Ascending aorta (tissue), 2 donors: ENCODE measurements around the gene YIPF1. TPM values are rescaled to one million over a fixed set of nuclear protein-coding genes. Genes with fewer than 3 reads are reported as not detected.
A peak's percentile ranks its signal among the peaks of the same experiment; 100 is the strongest.

Source experiments
- DNase-seq, 2 donors: peaks; one replicate each; pipeline ENCODE4 v3.0.0-alpha.2; 2019; ENCODE audit warnings: low spot score in 2 of 2
- H3K27ac ChIP-seq, 2 donors: fragments of 200-600 bp; sonication (generic); one replicate each; pipeline ENCODE4 v1.5.1; 2016 to 2017; ENCODE audit warnings: mild to moderate bottlenecking in 1 of 2
- H3K27me3 ChIP-seq: fragments of 200-600 bp; sonication (generic); one replicate; pipeline ENCODE4 v1.5.1; 2017
- H3K36me3 ChIP-seq, 2 donors: fragments of 200-600 bp; sonication (generic); one replicate each; pipeline ENCODE4 v1.5.1; 2016
- H3K4me1 ChIP-seq, 2 donors: fragments of 200-600 bp; sonication (generic); one replicate each; pipeline ENCODE4 v1.5.1; 2016 to 2017; ENCODE audit warnings: mild to moderate bottlenecking in 1 of 2
- H3K4me3 ChIP-seq, 2 donors: fragments of 200-600 bp; sonication (generic); one replicate each; pipeline ENCODE4 v1.5.1; 2016 to 2017; ENCODE audit warnings: mild to moderate bottlenecking in 1 of 2
- H3K9me3 ChIP-seq, 2 donors: fragments of 200-600 bp; sonication (generic); one replicate each; pipeline ENCODE4 v1.5.1; 2016
- intact Hi-C: fragments of 100-400 bp; cut with DNase I; formaldehyde crosslinking; loops from one replicate; pipeline ENCODE4 v1.15.1; 2023
- total RNA-seq: library from RNA; depleted of rRNA; stranded (reverse); fragments of >200 nt; gene quantifications from one replicate; pipeline ENCODE4 v1.1.0, GENCODE V29; 2016
- TF ChIP-seq, protein P1 (sequence below), 3 experiments: fragments of 200-600 bp in 2 of 3; fragments of 450-650 bp in 1 of 3; sonication (generic) in 2 of 3; IDR thresholded peaks; one replicate each; pipeline ENCODE4 v1.5.1; 2016 to 2019; ENCODE audit warnings: antibody characterized with exemption in 3 of 3, mild to moderate bottlenecking in 1 of 3, moderate library complexity in 1 of 3

The YIPF1 gene
- total RNA-seq, 1 donor from 2014 or later: 17.0 TPM

DNA sequence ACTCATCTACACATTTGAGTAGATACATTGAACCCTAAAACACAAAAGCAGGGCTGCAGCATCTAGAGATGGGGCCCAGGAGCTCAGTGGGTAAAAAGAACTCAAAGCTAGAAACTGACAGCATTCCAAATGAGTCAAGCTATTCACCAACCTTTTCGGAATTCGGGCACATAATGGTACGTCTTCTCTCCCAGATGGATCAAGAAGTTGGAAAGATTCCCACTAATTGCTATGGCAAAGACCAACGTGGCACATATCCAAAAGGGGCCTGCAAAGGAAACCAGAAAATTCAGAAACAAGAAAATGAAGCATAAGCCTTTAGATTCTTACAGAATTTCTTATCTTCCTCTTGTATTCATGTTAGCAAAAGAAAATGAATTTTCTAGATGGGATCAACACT is 18.4 kb downstream of the YIPF1 start:
- no peak for DNase-seq
- Histone ChIP-seq H3K9me3 (no peaks in the 10 kb centered on the region), H3K4me1 (no peaks in the 10 kb centered on the region), H3K4me3 (no peak overlapping the region), H3K27me3 (no peaks in the 10 kb centered on the region), H3K36me3 (peaks cover 53 to 64% of the 10 kb centered on the region in 2 donors), H3K27ac (no peak overlapping the region)
- TF ChIP-seq, protein P1, sequence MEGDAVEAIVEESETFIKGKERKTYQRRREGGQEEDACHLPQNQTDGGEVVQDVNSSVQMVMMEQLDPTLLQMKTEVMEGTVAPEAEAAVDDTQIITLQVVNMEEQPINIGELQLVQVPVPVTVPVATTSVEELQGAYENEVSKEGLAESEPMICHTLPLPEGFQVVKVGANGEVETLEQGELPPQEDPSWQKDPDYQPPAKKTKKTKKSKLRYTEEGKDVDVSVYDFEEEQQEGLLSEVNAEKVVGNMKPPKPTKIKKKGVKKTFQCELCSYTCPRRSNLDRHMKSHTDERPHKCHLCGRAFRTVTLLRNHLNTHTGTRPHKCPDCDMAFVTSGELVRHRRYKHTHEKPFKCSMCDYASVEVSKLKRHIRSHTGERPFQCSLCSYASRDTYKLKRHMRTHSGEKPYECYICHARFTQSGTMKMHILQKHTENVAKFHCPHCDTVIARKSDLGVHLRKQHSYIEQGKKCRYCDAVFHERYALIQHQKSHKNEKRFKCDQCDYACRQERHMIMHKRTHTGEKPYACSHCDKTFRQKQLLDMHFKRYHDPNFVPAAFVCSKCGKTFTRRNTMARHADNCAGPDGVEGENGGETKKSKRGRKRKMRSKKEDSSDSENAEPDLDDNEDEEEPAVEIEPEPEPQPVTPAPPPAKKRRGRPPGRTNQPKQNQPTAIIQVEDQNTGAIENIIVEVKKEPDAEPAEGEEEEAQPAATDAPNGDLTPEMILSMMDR (IDR thresholded peaks at IDR 0.05): no peak
- intact Hi-C loops: no loop called here

DNA sequence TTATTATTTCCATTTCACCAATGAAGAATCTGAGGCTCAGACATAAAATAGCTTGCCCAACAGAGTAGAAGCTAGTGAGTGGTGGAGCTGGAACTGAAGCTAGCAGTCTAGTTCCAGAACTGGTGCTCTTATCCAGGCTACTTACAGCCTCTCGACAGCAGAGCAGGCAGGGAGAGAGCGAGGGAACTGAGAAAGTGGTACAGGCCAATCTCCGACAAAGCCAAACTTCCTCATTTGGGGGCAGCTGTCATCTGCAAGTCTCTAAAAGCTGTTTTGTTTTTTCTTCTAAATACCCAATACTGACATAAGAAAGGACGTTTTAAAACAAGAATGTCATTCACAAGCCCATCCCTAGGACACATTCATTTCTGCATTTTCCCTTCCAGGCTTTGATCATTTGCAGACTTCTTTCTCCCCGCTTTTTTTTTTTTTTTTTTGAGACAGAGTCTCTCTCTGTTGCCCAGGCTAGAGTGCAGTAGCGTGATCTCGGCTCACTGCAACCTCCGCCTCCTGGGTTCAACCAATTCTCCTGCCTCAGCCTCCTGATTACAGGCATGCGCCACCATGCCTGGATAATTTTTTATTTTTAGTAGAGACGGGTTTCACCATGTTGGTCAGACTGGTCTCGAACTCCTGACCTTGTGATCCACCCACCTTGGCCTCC is 20.0 kb downstream of the YIPF1 start:
- H3K9me3 ChIP-seq: no peaks in the 10 kb centered on the region
- intact Hi-C loops: no loop called here
- H3K4me1 ChIP-seq: no peaks in the 10 kb centered on the region
- TF ChIP-seq, protein P1 (IDR thresholded peaks at IDR 0.05): no peak
- no peak overlapping the region for H3K27ac ChIP-seq
- H3K27me3 ChIP-seq: no peaks in the 10 kb centered on the region
- peaks cover 44 to 59% of the 10 kb centered on the region in 2 donors for H3K36me3 ChIP-seq
- no peak overlapping the region for H3K4me3 ChIP-seq
- no peak for DNase-seq

DNA sequence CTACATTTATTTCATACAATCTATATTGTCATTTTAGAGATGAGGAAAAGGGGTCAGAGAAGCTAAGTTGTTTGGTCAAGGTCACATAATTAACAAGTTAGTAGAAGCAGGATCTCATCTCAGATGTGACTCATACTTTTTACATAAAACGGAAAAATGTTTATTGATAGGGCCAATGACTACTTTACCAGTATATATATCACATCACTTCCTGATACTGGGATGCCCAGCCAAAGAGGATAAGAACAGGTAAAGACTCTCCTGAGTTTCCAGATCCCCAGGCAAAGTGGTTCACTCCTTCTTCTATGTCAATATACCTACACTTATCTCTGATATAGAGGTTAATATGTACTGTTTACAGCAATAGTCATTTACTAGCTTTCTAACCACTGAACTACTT is 21.0 kb downstream of the YIPF1 start:
- TF ChIP-seq, protein P1 (IDR thresholded peaks at IDR 0.05): no peak
- Histone ChIP-seq H3K4me1 (no peaks in the 10 kb centered on the region), H3K27ac (no peak overlapping the region), H3K27me3 (no peaks in the 10 kb centered on the region), H3K36me3 (peaks cover 44 to 53% of the 10 kb centered on the region in 2 donors), H3K9me3 (no peaks in the 10 kb centered on the region), H3K4me3 (no peak overlapping the region)
- intact Hi-C loops: no loop called here
- no peak for DNase-seq

DNA sequence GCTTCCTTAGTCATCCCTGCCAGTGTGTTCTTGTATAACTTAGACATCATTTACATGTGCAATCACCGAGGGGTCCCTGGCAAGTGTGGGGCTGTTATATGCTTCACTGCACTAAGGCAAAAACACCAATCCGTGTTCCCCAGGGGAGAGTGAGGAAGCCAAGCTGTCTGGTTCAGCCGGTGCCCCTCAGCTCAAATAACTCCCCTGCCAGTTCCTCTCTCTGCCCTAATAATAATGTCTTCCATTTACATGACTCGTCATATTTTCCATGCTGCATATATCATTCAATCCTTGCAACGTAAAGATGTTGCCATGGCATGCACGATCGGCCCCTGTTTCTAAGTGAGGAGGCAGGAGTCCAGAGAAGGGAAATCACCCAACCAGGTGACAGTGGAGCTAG is 27.1 kb downstream of the YIPF1 start:
- TF ChIP-seq, protein P1 (IDR thresholded peaks at IDR 0.05): no peak
- peaks cover 35 to 48% of the 10 kb centered on the region in 2 donors for H3K36me3 ChIP-seq

DNA sequence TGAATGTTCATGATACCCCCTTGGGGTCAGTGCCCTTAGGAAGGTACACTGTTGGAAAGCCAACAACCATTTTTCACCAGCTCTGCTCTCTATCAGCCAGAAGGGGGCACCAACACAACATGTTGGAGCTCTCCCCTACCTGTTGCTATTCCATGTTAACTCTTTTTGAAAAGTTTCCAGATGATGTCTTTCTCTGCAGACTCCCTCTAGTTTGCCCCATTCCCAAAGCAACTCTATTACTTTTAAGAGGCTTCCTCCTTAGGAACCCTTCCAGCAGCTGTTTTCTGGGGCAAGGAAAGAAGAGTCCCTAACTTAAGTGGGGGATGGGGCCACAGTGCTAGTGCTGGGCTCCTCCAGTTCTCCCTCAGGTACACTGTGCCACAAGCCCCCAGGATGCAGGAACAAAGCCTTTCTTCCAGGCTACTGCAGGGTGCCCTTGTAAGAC is 28.6 kb downstream of the YIPF1 start:
- Histone ChIP-seq H3K4me1 (no peaks in the 10 kb centered on the region), H3K27me3 (no peaks in the 10 kb centered on the region), H3K9me3 (no peaks in the 10 kb centered on the region), H3K27ac (no peak overlapping the region), H3K36me3 (peaks cover 40 to 53% of the 10 kb centered on the region in 2 donors), H3K4me3 (no peak overlapping the region)
- TF ChIP-seq, protein P1 (IDR thresholded peaks at IDR 0.05): peak; percentile 47 to 67 (median 57)
- intact Hi-C loops: loop anchor here (5.0 kb wide), 2 partner anchors 96 to 221 kb away; no protein-coding TSS in a partner anchor
- no peak for DNase-seq

More for the DNA sequence above, 27.1 kb downstream of the YIPF1 start:
- H3K4me1 ChIP-seq: no peaks in the 10 kb centered on the region
- H3K27me3 ChIP-seq: no peaks in the 10 kb centered on the region
- H3K4me3 ChIP-seq: no peak overlapping the region
- intact Hi-C loops: loop anchor here (5.0 kb wide), 2 partner anchors 95 to 220 kb away; no protein-coding TSS in a partner anchor
- DNase-seq: no peak
- no peak overlapping the region for H3K27ac ChIP-seq
- no peaks in the 10 kb centered on the region for H3K9me3 ChIP-seq
